Endodermal cell (in vitro differentiated cells): ENCODE data around the gene IL12B. TPM values are rescaled to one million over a fixed set of nuclear protein-coding genes. Genes with fewer than 3 reads are reported as not detected.
"Not testable (repeated sequence)": the region's sequence is repeated elsewhere in the genome, so short reads cannot be mapped to it uniquely, and the experiment has no call there.

Source experiments
- DNase-seq: peaks from one replicate; pipeline ENCODE4 v3.0.0-alpha.2; 2017
- H3K27ac ChIP-seq: 2 replicates; pipeline ENCODE4 v1.5.1; 2013; ENCODE audit warnings: mild to moderate bottlenecking, low read depth, low read length, moderate library complexity
- H3K27me3 ChIP-seq: 2 replicates; pipeline ENCODE4 v1.6.1; 2013; ENCODE audit warnings: mild to moderate bottlenecking, low read length, moderate library complexity; ENCODE audit not compliant: insufficient read depth, control insufficient read depth, poor library complexity, severe bottlenecking
- H3K36me3 ChIP-seq: 2 replicates; pipeline ENCODE4 v1.7.0; 2013; ENCODE audit warnings: mild to moderate bottlenecking, low read length, moderate library complexity; ENCODE audit not compliant: control insufficient read depth, insufficient read depth
- H3K4me1 ChIP-seq: one replicate; pipeline ENCODE4 v1.7.0; 2013; ENCODE audit warnings: low read length; ENCODE audit not compliant: control insufficient read depth, insufficient read depth
- H3K4me3 ChIP-seq: 2 replicates; pipeline ENCODE4 v1.5.1; 2013; ENCODE audit warnings: mild to moderate bottlenecking, low read length, moderate library complexity
- H3K9ac ChIP-seq: 2 replicates; pipeline ENCODE4 v1.6.1; 2013; ENCODE audit warnings: mild to moderate bottlenecking, low read length, moderate library complexity; ENCODE audit not compliant: poor library complexity, severe bottlenecking; ENCODE audit errors: extremely low read depth
- H3K9me3 ChIP-seq: 2 replicates; pipeline ENCODE4 v1.6.1; 2013; ENCODE audit warnings: mild to moderate bottlenecking, low read length, moderate library complexity; ENCODE audit not compliant: control insufficient read depth
- H3K27ac Mint-ChIP-seq: 2 replicates; pipeline ENCODE4 v1.8.0; 2020; ENCODE audit warnings: mixed read lengths
- H3K27me3 Mint-ChIP-seq: 2 replicates; pipeline ENCODE4 v1.8.0; 2021; ENCODE audit warnings: mild to moderate bottlenecking, mixed read lengths; ENCODE audit not compliant: insufficient read depth
- H3K36me3 Mint-ChIP-seq: 2 replicates; pipeline ENCODE4 v1.8.0; 2020; ENCODE audit warnings: low read depth, mixed read lengths
- H3K4me1 Mint-ChIP-seq: 2 replicates; pipeline ENCODE4 v1.8.0; 2020; ENCODE audit warnings: mixed read lengths
- H3K4me3 Mint-ChIP-seq: 2 replicates; pipeline ENCODE4 v1.8.0; 2020; ENCODE audit warnings: mild to moderate bottlenecking, moderate library complexity, mixed read lengths
- H3K9me3 Mint-ChIP-seq: 2 replicates; pipeline ENCODE4 v1.8.0; 2020; ENCODE audit warnings: mild to moderate bottlenecking, mixed read lengths
- WGBS, 2 experiments: methylation state at CpG; one replicate each; pipeline versions ENCODE4 v1.1.5 to v1.1.7; 2013; ENCODE audit warnings: missing lambda C conversion rate in 2 of 2, mixed read lengths in 1 of 2; ENCODE audit not compliant: insufficient coverage in 1 of 2, insufficient read length in 1 of 2; 5-methylcytosine and 5-hydroxymethylcytosine counted together
- long read RNA-seq, 4 experiments: library from polyadenylated mRNA in 2 of 4; library from RNA in 1 of 4; library from capped mRNA in 1 of 4; stranded (forward) in 3 of 4; unstranded in 1 of 4; transcript quantifications; one replicate each; pipeline ENCODE4 v2.0.0, GENCODE V29; 2020 to 2021; ENCODE audit warnings: inconsistent platforms in 1 of 4
- polyA plus RNA-seq, 2 experiments: library from polyadenylated mRNA; stranded (reverse); fragments of 50-300 nt; gene quantifications; one replicate each; pipeline ENCODE4 v1.2.3, GENCODE V29; 2013
- total RNA-seq, 2 donors: library from RNA; stranded (reverse); fragmentation: NEBNext Ultra II Directional in 1 of 2; extraction: Animal tissue kit (Norgen Biotek cat#: 25700) in 1 of 2; gene quantifications; 2 replicates in 1 of 2; 3 replicates in 1 of 2; pipeline ENCODE4 v1.2.1, GENCODE V29; 2021
- TF ChIP-seq, protein P1 (sequence below): fragments of 200-600 bp; sonication (generic); conservative IDR thresholded peaks from 2 replicates; pipeline ENCODE4 v1.5.0; 2021; ENCODE audit warnings: antibody characterized with exemption, mild to moderate bottlenecking

Gene IL12B
- not detected for total RNA-seq
- not detected for polyA plus RNA-seq (2013, experiment 1 of 2)
- not detected for polyA plus RNA-seq (2013, experiment 2 of 2)
- long read RNA-seq, experiment 1: 0 reads
- long read RNA-seq, experiment 2: 0 reads
- long read RNA-seq, experiment 3: 0 reads
- long read RNA-seq, experiment 4: 0 reads

DNA sequence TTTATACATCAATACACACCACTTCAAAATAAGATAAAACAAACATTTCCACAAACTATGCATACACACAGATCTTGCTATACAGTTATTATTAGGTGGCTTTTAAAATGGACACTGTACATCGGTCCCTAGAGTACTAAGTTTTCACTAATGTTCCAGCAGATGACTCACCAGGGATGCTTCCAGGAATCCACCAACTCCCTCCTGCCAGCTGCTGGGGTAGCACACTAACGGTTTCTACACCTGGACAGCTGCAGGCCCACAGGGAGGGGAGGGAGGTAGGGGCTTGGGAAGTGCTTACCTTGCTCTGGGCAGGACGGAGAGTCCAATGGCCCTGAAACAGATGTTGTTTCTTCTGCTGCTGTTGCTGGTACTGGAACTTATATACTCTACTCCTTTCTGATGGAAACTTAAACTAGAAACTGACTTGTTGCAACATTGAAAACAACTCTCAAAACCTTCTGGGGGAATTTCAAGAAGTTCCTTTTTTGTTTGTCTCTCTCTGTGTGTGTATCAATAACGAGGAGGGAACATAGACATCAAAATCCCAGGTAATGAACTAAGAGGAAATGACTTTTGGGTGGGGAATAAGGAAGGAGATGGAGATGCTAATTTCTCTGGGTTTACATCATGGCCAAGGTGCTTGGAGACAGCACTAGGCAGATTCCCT is at the start of gene IL12B:
IL12B (minus strand) TSS at position 357 of the 670 bp plus-strand sequence. CDS start 3,705 bp downstream, outside the sequence.
- H3K4me3 Mint-ChIP-seq: peak within 1 kb of the TSS; percentile 66
- H3K27me3 ChIP-seq: peaks cover 11% of the 10 kb centered on the region
- H3K27me3 Mint-ChIP-seq: peaks cover 19% of the 10 kb centered on the region
- no peaks in the 10 kb centered on the region for H3K9me3 Mint-ChIP-seq
- H3K4me3 ChIP-seq: no peak within 1 kb of the TSS
- H3K27ac ChIP-seq: no peak within 1 kb of the TSS
- 88 to 100% methylated on average over 1 to 4 of the region's 4 CpGs for WGBS, 2 experiments
- H3K9me3 ChIP-seq: no peaks in the 10 kb centered on the region
- no peaks in the 10 kb centered on the region for H3K36me3 ChIP-seq
- DNase-seq: no peak
- no peak within 1 kb of the TSS for H3K27ac Mint-ChIP-seq
- TF ChIP-seq, protein P1, sequence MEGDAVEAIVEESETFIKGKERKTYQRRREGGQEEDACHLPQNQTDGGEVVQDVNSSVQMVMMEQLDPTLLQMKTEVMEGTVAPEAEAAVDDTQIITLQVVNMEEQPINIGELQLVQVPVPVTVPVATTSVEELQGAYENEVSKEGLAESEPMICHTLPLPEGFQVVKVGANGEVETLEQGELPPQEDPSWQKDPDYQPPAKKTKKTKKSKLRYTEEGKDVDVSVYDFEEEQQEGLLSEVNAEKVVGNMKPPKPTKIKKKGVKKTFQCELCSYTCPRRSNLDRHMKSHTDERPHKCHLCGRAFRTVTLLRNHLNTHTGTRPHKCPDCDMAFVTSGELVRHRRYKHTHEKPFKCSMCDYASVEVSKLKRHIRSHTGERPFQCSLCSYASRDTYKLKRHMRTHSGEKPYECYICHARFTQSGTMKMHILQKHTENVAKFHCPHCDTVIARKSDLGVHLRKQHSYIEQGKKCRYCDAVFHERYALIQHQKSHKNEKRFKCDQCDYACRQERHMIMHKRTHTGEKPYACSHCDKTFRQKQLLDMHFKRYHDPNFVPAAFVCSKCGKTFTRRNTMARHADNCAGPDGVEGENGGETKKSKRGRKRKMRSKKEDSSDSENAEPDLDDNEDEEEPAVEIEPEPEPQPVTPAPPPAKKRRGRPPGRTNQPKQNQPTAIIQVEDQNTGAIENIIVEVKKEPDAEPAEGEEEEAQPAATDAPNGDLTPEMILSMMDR: no peak
- peaks cover 9% of the 10 kb centered on the region for H3K4me1 ChIP-seq
- peaks cover 9% of the 10 kb centered on the region for H3K4me1 Mint-ChIP-seq
- H3K36me3 Mint-ChIP-seq: no peaks in the 10 kb centered on the region
- H3K9ac ChIP-seq: no peak within 1 kb of the TSS

DNA sequence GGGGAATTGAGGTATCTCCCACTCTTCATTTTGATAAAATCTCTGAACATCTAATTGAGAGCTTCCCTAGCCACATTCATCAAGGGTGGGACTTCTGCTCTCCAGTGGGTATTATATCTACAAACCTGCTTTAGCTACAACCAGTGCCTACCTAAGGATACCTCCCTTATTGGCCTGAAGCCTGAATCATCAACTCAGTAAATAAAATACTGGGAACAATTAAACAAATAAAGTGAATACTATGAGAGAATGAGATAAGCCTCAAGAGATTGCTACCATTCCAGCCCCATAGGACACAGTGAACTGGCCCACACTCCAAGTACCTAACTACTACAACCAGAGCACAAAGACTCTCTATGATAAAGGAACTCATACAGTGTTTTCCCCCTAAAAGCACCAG is 47.4 kb upstream of the IL12B start:
- Mint-ChIP-seq H3K4me1 (no peaks in the 10 kb centered on the region), H3K27ac (no peak overlapping the region), H3K4me3 (no peak overlapping the region), H3K36me3 (peaks cover 13% of the 10 kb centered on the region), H3K27me3 (no peaks in the 10 kb centered on the region), H3K9me3 (peaks cover 65% of the 10 kb centered on the region)
- Histone ChIP-seq H3K27me3 (no peaks in the 10 kb centered on the region), H3K9me3 (peaks cover 48% of the 10 kb centered on the region), H3K4me1 (no peaks in the 10 kb centered on the region), H3K4me3 (no peak overlapping the region), H3K36me3 (no peaks in the 10 kb centered on the region), H3K27ac (no peak overlapping the region), H3K9ac (no peak overlapping the region)
- DNase-seq: no peak
- TF ChIP-seq, protein P1: no peak

DNA sequence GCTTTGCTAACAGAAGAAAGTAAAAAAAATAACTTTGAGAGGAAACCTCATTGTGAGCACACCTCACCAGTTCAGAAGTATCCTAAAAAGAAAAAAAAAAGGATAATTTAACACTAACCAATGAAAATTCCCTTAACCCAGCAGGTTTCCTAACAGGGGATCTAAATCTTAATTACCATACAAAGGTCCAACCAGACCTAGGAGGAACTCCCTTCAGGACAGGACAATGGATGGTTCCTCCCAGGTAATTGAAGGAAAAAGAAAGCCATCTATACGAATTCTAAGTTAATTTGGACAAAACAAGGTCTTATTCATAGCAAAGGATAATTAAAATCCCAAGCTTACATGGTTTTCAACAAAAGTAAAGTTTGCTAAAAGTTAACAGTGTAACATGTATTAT is 37.6 kb upstream of the IL12B start:
- not testable (repeated sequence) for H3K4me1 Mint-ChIP-seq, H3K36me3 ChIP-seq, H3K4me3 ChIP-seq, H3K27ac Mint-ChIP-seq, H3K27ac ChIP-seq, H3K27me3 ChIP-seq, H3K9ac ChIP-seq, H3K27me3 Mint-ChIP-seq, DNase-seq, H3K4me1 ChIP-seq
- WGBS, 2 experiments: 50% methylated on average over 1 of the region's 1 CpG; no CpG with 5 or more reads in 1 of the 2 experiments
- peaks cover 17% of the 10 kb centered on the region for H3K9me3 ChIP-seq
- Mint-ChIP-seq H3K36me3 (peaks cover 18% of the 10 kb centered on the region), H3K9me3 (peaks cover 38% of the 10 kb centered on the region), H3K4me3 (peak overlapping the region; percentile 36)

DNA sequence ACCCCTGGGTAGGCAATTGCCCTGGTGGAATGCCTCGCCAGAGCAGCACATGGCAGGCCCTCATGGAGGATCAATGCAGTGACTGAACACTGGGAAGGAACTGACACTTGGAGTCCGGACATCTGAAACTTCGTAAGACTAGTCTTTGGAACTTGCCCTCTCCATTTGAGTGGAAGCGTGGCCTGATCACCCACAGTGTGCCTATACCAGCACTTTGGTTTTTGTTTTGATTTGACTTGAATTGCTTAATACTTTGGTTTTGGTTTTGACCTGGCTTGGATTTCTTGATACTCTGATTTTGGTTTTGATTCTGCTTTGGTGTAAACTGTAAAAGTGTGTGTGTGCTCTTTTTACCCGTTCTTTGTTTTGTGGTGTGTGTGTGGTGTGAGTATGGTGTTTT is 36.5 kb upstream of the IL12B start:
- H3K27me3 ChIP-seq, H3K27me3 Mint-ChIP-seq, H3K36me3 ChIP-seq, H3K4me1 ChIP-seq, DNase-seq, H3K4me1 Mint-ChIP-seq, H3K27ac ChIP-seq, H3K9ac ChIP-seq: not testable (repeated sequence)
- H3K4me3 ChIP-seq: peak overlapping the region; percentile 49
- 97% methylated on average over 5 of the region's 5 CpGs; no CpG with 5 or more reads in 1 of the 2 experiments for WGBS, 2 experiments
- peaks cover 17% of the 10 kb centered on the region for H3K9me3 ChIP-seq
- Mint-ChIP-seq H3K9me3 (peaks cover 39% of the 10 kb centered on the region), H3K36me3 (peaks cover 18% of the 10 kb centered on the region), H3K4me3 (peak overlapping the region; percentile 3), H3K27ac (peak overlapping the region; percentile 62)
